CD4-positive, alpha-beta memory T cell (primary cell): Measurements from ENCODE around the gene CAPRIN2. TPM values are rescaled to one million over a fixed set of nuclear protein-coding genes. Genes with fewer than 3 reads are reported as not detected.

ENCODE experiments used
- CTCF ChIA-PET: fragments of 350-600 bp; sonication (Branson Sonifier 250); formaldehyde crosslinking; loops from one replicate; lab custom pipeline; 2021; ENCODE audit warnings: inconsistent platforms; ENCODE audit not compliant: partially characterized antibody; lab: Charles Lee
- POLR2A ChIA-PET: fragments of 350-600 bp; sonication (Branson Sonifier 250); formaldehyde crosslinking; loops from one replicate; lab custom pipeline; 2021; ENCODE audit not compliant: partially characterized antibody; lab: Charles Lee
- DNase-seq, 5 donors: peaks; one replicate each; pipeline versions ENCODE4 v3.0.0 to v3.0.0-alpha.2; 2020 to 2022; ENCODE audit warnings: mixed read lengths in 1 of 5
- H3K27ac ChIP-seq: one replicate; pipeline ENCODE4 v1.7.0; 2013; ENCODE audit warnings: low read depth, low read length
- H3K27me3 ChIP-seq: 2 replicates; pipeline ENCODE4 v1.7.0; 2013; ENCODE audit warnings: mild to moderate bottlenecking, low read length, moderate library complexity; ENCODE audit not compliant: insufficient read depth
- H3K36me3 ChIP-seq: 2 replicates; pipeline ENCODE4 v1.7.0; 2013; ENCODE audit warnings: mild to moderate bottlenecking, low read length, moderate library complexity; ENCODE audit not compliant: insufficient read depth
- H3K4me1 ChIP-seq: 2 replicates; pipeline ENCODE4 v1.7.0; 2013; ENCODE audit warnings: mild to moderate bottlenecking, low read length, moderate library complexity; ENCODE audit not compliant: insufficient read depth
- H3K4me3 ChIP-seq, 2 donors: one replicate each; pipeline ENCODE4 v1.7.0; 2013; ENCODE audit warnings: low read length in 2 of 2, mild to moderate bottlenecking in 1 of 2
- H3K9me3 ChIP-seq, 2 donors: one replicate each; pipeline ENCODE4 v1.7.0; 2013; ENCODE audit warnings: low read length in 2 of 2, control low read depth in 1 of 2; ENCODE audit not compliant: control insufficient read depth in 1 of 2
- H3K27ac Mint-ChIP-seq, 7 donors: one replicate each; pipeline ENCODE4 v1.8.0; 2020 to 2021; ENCODE audit warnings: mixed read lengths in 7 of 7, mild to moderate bottlenecking in 6 of 7, inconsistent platforms in 3 of 7, moderate library complexity in 3 of 7
- H3K27me3 Mint-ChIP-seq, 2 donors: one replicate each; pipeline ENCODE4 v1.8.0; 2020 to 2021; ENCODE audit warnings: mixed read lengths in 2 of 2
- H3K36me3 Mint-ChIP-seq, 2 donors: one replicate each; pipeline ENCODE4 v1.8.0; 2020 to 2021; ENCODE audit warnings: mixed read lengths in 2 of 2, inconsistent platforms in 1 of 2, mild to moderate bottlenecking in 1 of 2
- H3K4me1 Mint-ChIP-seq, 4 donors: one replicate each; pipeline ENCODE4 v1.8.0; 2020 to 2021; ENCODE audit warnings: mixed read lengths in 4 of 4, mild to moderate bottlenecking in 1 of 4
- H3K4me3 Mint-ChIP-seq, 8 donors: one replicate each; pipeline ENCODE4 v1.8.0; 2020 to 2021; ENCODE audit warnings: mixed read lengths in 8 of 8, mild to moderate bottlenecking in 7 of 8, moderate library complexity in 6 of 8, inconsistent platforms in 3 of 8
- H3K9me3 Mint-ChIP-seq, 8 donors: one replicate each; pipeline ENCODE4 v1.8.0; 2020 to 2021; ENCODE audit warnings: mixed read lengths in 8 of 8, mild to moderate bottlenecking in 5 of 8, inconsistent platforms in 3 of 8, moderate library complexity in 1 of 8
- intact Hi-C: fragments of 100-400 bp; cut with micrococcal nuclease; formaldehyde crosslinking; loops from one replicate; pipeline ENCODE4 v1.15.1; 2023
- polyA plus RNA-seq, 2 donors: library from polyadenylated mRNA; unstranded; fragments of 300-500 nt; fragmentation: Illumina TruSeq; gene quantifications; one replicate each; pipeline ENCODE4 v1.2.3, GENCODE V29; 2021
- total RNA-seq, 2 experiments: library from RNA; stranded (reverse); gene quantifications; one replicate each; pipeline ENCODE4 v1.2.3, GENCODE V29; 2021

Gene CAPRIN2
- total and polyA plus RNA-seq, 4 experiments from 2014 or later: 4.5 to 47.0 (median 25.8) TPM

- POLR2A ChIA-PET: no interaction called here
- H3K27ac Mint-ChIP-seq: no peak overlapping the region
Measured at GRCh38 chr12:30739020-30739419, 15.7 kb downstream of the CAPRIN2 start.

DNA sequence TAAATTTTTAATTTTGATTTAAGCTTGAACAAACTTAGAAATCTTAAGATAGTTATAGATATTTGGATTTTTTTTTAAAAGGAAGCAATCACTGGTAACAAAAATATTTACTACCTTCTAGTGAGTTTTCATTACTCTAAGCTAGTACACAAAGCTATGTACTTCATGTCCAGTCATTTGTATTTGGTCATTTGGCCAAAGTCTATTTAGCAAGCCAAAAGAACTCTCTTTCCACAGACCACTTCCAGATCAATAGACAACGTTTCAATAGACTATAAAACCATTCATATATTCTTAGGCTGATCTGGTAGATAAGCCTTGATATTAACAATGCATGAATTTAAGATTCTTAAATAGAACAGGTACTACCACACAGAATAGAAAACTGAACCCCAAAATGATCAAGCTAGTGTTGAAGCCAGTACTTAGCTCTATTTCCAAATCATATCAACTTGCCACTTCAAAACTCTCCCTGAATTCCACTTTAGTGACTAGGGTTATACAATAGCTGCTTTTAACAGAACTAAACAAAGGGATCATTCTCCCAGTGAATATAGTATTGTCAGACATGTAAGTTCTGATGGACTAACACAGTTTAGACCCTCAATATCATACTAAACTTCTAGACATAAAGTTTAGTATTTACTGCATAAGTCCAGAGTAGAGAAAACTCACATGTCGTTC lies 21.7 kb downstream of the CAPRIN2 start:
- intact Hi-C loops: no loop called here
- Histone ChIP-seq H3K36me3 (peaks cover 17% of the 10 kb centered on the region), H3K27ac (no peak overlapping the region), H3K9me3 (no peaks in the 10 kb centered on the region), H3K4me1 (no peaks in the 10 kb centered on the region), H3K4me3 (no peak overlapping the region), H3K27me3 (no peaks in the 10 kb centered on the region)
- H3K27ac Mint-ChIP-seq: no peak overlapping the region
- POLR2A ChIA-PET: no interaction called here
- DNase-seq: no peak
- no peak overlapping the region for H3K4me3 Mint-ChIP-seq
- H3K36me3 Mint-ChIP-seq: peaks cover 49 to 58% of the 10 kb centered on the region in 2 donors
- H3K4me1 Mint-ChIP-seq: peaks cover 0 to 6% (median 1%) of the 10 kb centered on the region in 4 donors
- no peaks in the 10 kb centered on the region for H3K27me3 Mint-ChIP-seq
- CTCF ChIA-PET: interaction anchor here (0.8 kb wide), 1 partner anchor 39 kb away, joined by 3 read pairs; no protein-coding TSS in a partner anchor
- H3K9me3 Mint-ChIP-seq: no peaks in the 10 kb centered on the region

More at GRCh38 chr12:30739020-30739419, 15.7 kb downstream of the CAPRIN2 start:
- peaks cover 46 to 49% of the 10 kb centered on the region in 2 donors for H3K36me3 Mint-ChIP-seq
- Histone ChIP-seq H3K27me3 (no peaks in the 10 kb centered on the region), H3K4me3 (no peak overlapping the region), H3K9me3 (no peaks in the 10 kb centered on the region), H3K36me3 (peaks cover 4% of the 10 kb centered on the region), H3K4me1 (no peaks in the 10 kb centered on the region), H3K27ac (no peak overlapping the region)
- no peak for DNase-seq
- peaks cover 0 to 9% (median 3%) of the 10 kb centered on the region in 4 donors for H3K4me1 Mint-ChIP-seq
- CTCF ChIA-PET: interaction anchor here (1.7 kb wide), 1 partner anchor 68 kb away, joined by 3 read pairs; no protein-coding TSS in a partner anchor
- no peaks in the 10 kb centered on the region for H3K9me3 Mint-ChIP-seq
- no peaks in the 10 kb centered on the region for H3K27me3 Mint-ChIP-seq
- intact Hi-C loops: no loop called here
- no peak overlapping the region for H3K4me3 Mint-ChIP-seq

- Histone ChIP-seq H3K4me1 (no peaks in the 10 kb centered on the region), H3K36me3 (peaks cover 25% of the 10 kb centered on the region), H3K9me3 (no peaks in the 10 kb centered on the region), H3K27me3 (no peaks in the 10 kb centered on the region), H3K27ac (no peak overlapping the region), H3K4me3 (no peak overlapping the region)
- H3K4me3 Mint-ChIP-seq: no peak overlapping the region
- H3K4me1 Mint-ChIP-seq: peaks cover 0 to 9% (median 4%) of the 10 kb centered on the region in 4 donors
- H3K27me3 Mint-ChIP-seq: no peaks in the 10 kb centered on the region
- no peak for DNase-seq
- H3K27ac Mint-ChIP-seq: no peak overlapping the region
- POLR2A ChIA-PET: no interaction called here
- H3K36me3 Mint-ChIP-seq: peaks cover 47 to 65% of the 10 kb centered on the region in 2 donors
- CTCF ChIA-PET: no interaction called here
- no peaks in the 10 kb centered on the region for H3K9me3 Mint-ChIP-seq
- intact Hi-C loops: no loop called here
Measured at GRCh38 chr12:30730011-30730410, 24.7 kb downstream of the CAPRIN2 start.

- ChIA-PET CTCF (no interaction called here), POLR2A (no interaction called here)
- H3K27ac Mint-ChIP-seq: no peak overlapping the region
- H3K36me3 Mint-ChIP-seq: peaks cover 46 to 65% of the 10 kb centered on the region in 2 donors
- peaks cover 25% of the 10 kb centered on the region for H3K36me3 ChIP-seq
- DNase-seq: no peak
- H3K4me3 Mint-ChIP-seq: no peak overlapping the region
- H3K9me3 ChIP-seq: no peaks in the 10 kb centered on the region
- H3K4me1 Mint-ChIP-seq: peaks cover 0 to 7% (median 4%) of the 10 kb centered on the region in 4 donors
- no peak overlapping the region for H3K27ac ChIP-seq
- no peaks in the 10 kb centered on the region for H3K9me3 Mint-ChIP-seq
- H3K27me3 Mint-ChIP-seq: no peaks in the 10 kb centered on the region
- no peak overlapping the region for H3K4me3 ChIP-seq
- H3K4me1 ChIP-seq: no peaks in the 10 kb centered on the region
- H3K27me3 ChIP-seq: no peaks in the 10 kb centered on the region
- intact Hi-C loops: no loop called here
Measured at GRCh38 chr12:30729547-30729946, 25.2 kb downstream of the CAPRIN2 start.

GRCh38 chr12:30726647-30727046 lies 28.1 kb downstream of the CAPRIN2 start:
- H3K4me1 ChIP-seq: no peaks in the 10 kb centered on the region
- no peak for DNase-seq
- H3K4me3 ChIP-seq: no peak overlapping the region
- Mint-ChIP-seq H3K4me3 (no peak overlapping the region), H3K36me3 (peaks cover 55 to 68% of the 10 kb centered on the region in 2 donors), H3K27ac (peak overlapping the region in 1 of 7 donors; percentile 13), H3K27me3 (no peaks in the 10 kb centered on the region), H3K4me1 (peaks cover 0 to 7% (median 4%) of the 10 kb centered on the region in 4 donors), H3K9me3 (no peaks in the 10 kb centered on the region)
- no peak overlapping the region for H3K27ac ChIP-seq
- intact Hi-C loops: no loop called here
- peaks cover 36% of the 10 kb centered on the region for H3K36me3 ChIP-seq
- no peaks in the 10 kb centered on the region for H3K9me3 ChIP-seq
- H3K27me3 ChIP-seq: no peaks in the 10 kb centered on the region
- ChIA-PET CTCF (no interaction called here), POLR2A (no interaction called here)

- H3K27me3 ChIP-seq: no peaks in the 10 kb centered on the region
- Mint-ChIP-seq H3K36me3 (peaks cover 61 to 74% of the 10 kb centered on the region in 2 donors), H3K27ac (no peak overlapping the region), H3K9me3 (no peaks in the 10 kb centered on the region), H3K27me3 (no peaks in the 10 kb centered on the region), H3K4me1 (peaks cover 0 to 7% (median 4%) of the 10 kb centered on the region in 4 donors), H3K4me3 (no peak overlapping the region)
- no peaks in the 10 kb centered on the region for H3K9me3 ChIP-seq
- H3K4me1 ChIP-seq: no peaks in the 10 kb centered on the region
- CTCF ChIA-PET: interaction anchor here (1.2 kb wide), 1 partner anchor 28 kb away, joined by 3 read pairs; no protein-coding TSS in a partner anchor
- POLR2A ChIA-PET: no interaction called here
- peaks cover 40% of the 10 kb centered on the region for H3K36me3 ChIP-seq
- no peak for DNase-seq
- intact Hi-C loops: no loop called here
- no peak overlapping the region for H3K27ac ChIP-seq
- no peak overlapping the region for H3K4me3 ChIP-seq
Measured at GRCh38 chr12:30725739-30726138, 29.0 kb downstream of the CAPRIN2 start.

GRCh38 chr12:30719060-30719459 lies 35.7 kb downstream of the CAPRIN2 start:
- no peak for DNase-seq
- ChIA-PET POLR2A (no interaction called here), CTCF (interaction anchor here (1.7 kb wide), 1 partner anchor 13 kb away, joined by 4 read pairs; no protein-coding TSS in a partner anchor)
- H3K27ac ChIP-seq: no peak overlapping the region
- no peak overlapping the region for H3K4me3 ChIP-seq
- no peaks in the 10 kb centered on the region for H3K4me1 ChIP-seq
- intact Hi-C loops: no loop called here
- no peaks in the 10 kb centered on the region for H3K9me3 Mint-ChIP-seq
- no peaks in the 10 kb centered on the region for H3K9me3 ChIP-seq
- H3K36me3 ChIP-seq: peaks cover 45% of the 10 kb centered on the region
- H3K27ac Mint-ChIP-seq: no peak overlapping the region
- H3K4me3 Mint-ChIP-seq: no peak overlapping the region
- H3K27me3 Mint-ChIP-seq: no peaks in the 10 kb centered on the region
- no peaks in the 10 kb centered on the region for H3K4me1 Mint-ChIP-seq
- no peaks in the 10 kb centered on the region for H3K27me3 ChIP-seq
- peaks cover 54 to 73% of the 10 kb centered on the region in 2 donors for H3K36me3 Mint-ChIP-seq
